A673 (cell line): ENCODE data around the gene SLC25A13. TPM values are rescaled to one million over a fixed set of nuclear protein-coding genes. Genes with fewer than 3 reads are reported as not detected.
A peak's percentile ranks its signal among the peaks of the same experiment; 100 is the strongest.

ENCODE experiments used
- BruUV-seq: library from RNA; stranded (reverse); fragments of 400-500 nt; replicated peaks from 2 replicates; lab custom pipeline; 2021; lab: Mats Ljungman, UMichigan
- CTCF ChIA-PET: fragments of 300-600 bp; sonication (Branson Sonifier 250); formaldehyde crosslinking; loops from one replicate; lab custom pipeline; 2022; ENCODE audit warnings: antibody characterized with exemption; lab: Charles Lee
- POLR2A ChIA-PET: fragments of 300-600 bp; sonication (Branson Sonifier 250); formaldehyde crosslinking; loops from one replicate; lab custom pipeline; 2022; ENCODE audit warnings: antibody characterized with exemption; ENCODE audit not compliant: low non-redundant PET; lab: Charles Lee
- DNase-seq: peaks from one replicate; pipeline ENCODE4 v3.0.0-alpha.2; 2015; ENCODE audit warnings: low spot score
- H3K27ac ChIP-seq: fragments of 200-600 bp; sonication (generic); 2 replicates; pipeline ENCODE4 v1.5.1; 2016; ENCODE audit warnings: mixed run types, low read depth, mild to moderate bottlenecking, mixed read lengths, antibody characterized with exemption, low read length; ENCODE audit not compliant: poor library complexity, severe bottlenecking
- H3K27me3 ChIP-seq: fragments of 200-600 bp; sonication (generic); replicated peaks from 2 replicates; pipeline ENCODE4 v1.6.1; 2017; ENCODE audit warnings: mixed run types, low read depth, mild to moderate bottlenecking, mixed read lengths, antibody characterized with exemption, low read length; ENCODE audit not compliant: insufficient read depth, poor library complexity
- H3K36me3 ChIP-seq: fragments of 200-600 bp; sonication (generic); 2 replicates; pipeline ENCODE4 v1.6.1; 2016; ENCODE audit warnings: mixed run types, mild to moderate bottlenecking, mixed read lengths, antibody characterized with exemption, low read length; ENCODE audit not compliant: insufficient read depth, poor library complexity, severe bottlenecking
- H3K4me1 ChIP-seq: fragments of 200-600 bp; sonication (generic); 2 replicates; pipeline ENCODE4 v1.6.1; 2017; ENCODE audit warnings: mixed run types, mild to moderate bottlenecking, mixed read lengths, antibody characterized with exemption, low read length; ENCODE audit not compliant: insufficient read depth, poor library complexity, severe bottlenecking
- H3K4me3 ChIP-seq: fragments of 200-600 bp; sonication (generic); 2 replicates; pipeline ENCODE4 v1.5.1; 2016; ENCODE audit warnings: low read depth, mixed run types, mild to moderate bottlenecking, mixed read lengths, low read length; ENCODE audit not compliant: poor library complexity, severe bottlenecking
- H3K9me3 ChIP-seq: fragments of 200-600 bp; sonication (generic); 2 replicates; pipeline ENCODE4 v1.6.1; 2016; ENCODE audit warnings: mixed run types, low read depth, mild to moderate bottlenecking, mixed read lengths, antibody characterized with exemption, low read length; ENCODE audit not compliant: poor library complexity, severe bottlenecking
- CTCF ChIP-seq: fragments of 300-800, 200-600 bp; sonication (generic); conservative IDR thresholded peaks from 2 replicates; pipeline ENCODE4 v1.5.1; 2017; ENCODE audit warnings: low read depth, mild to moderate bottlenecking, antibody characterized with exemption, low read length, moderate library complexity, mixed read lengths
- EZH2 ChIP-seq: fragments of 200-600 bp; sonication (generic); IDR thresholded peaks from 2 replicates; pipeline ENCODE4 v1.6.1; 2017; ENCODE audit warnings: borderline replicate concordance, low read depth, mild to moderate bottlenecking, mixed read lengths, antibody characterized with exemption, low read length; ENCODE audit not compliant: poor library complexity, severe bottlenecking
- intact Hi-C: fragments of 100-400 bp; cut with micrococcal nuclease; formaldehyde crosslinking; loops from one replicate; pipeline ENCODE4 v1.10.0; 2022; ENCODE audit not compliant: unreplicated experiment
- total RNA-seq: library from RNA; stranded (reverse); gene quantifications from 2 replicates; pipeline ENCODE4 v1.2.3, GENCODE V29; 2021

SLC25A13 gene
- total RNA-seq, 1 experiment from 2014 or later = 22.7 TPM

- H3K4me1 ChIP-seq = peaks cover 19% of the 10 kb centered on the region
- no peaks in the 10 kb centered on the region for H3K9me3 ChIP-seq
- H3K27ac ChIP-seq = peak overlapping the region; percentile 50
- H3K4me3 ChIP-seq = no peak overlapping the region
- ChIA-PET POLR2A (no interaction called here), CTCF (no interaction called here)
- TF ChIP-seq CTCF = no peak
- no peak for TF ChIP-seq EZH2
- DNase-seq = no peak
- BruUV-seq = no TSS peak
- no peaks in the 10 kb centered on the region for H3K36me3 ChIP-seq
- intact Hi-C loops = no loop called here
- H3K27me3 ChIP-seq = no peaks in the 10 kb centered on the region
Measured at GRCh38 chr7:96313940-96314339, 8.0 kb downstream of the SLC25A13 start.

GRCh38 chr7:96312502-96312901 is 9.4 kb downstream of the SLC25A13 start:
- no peaks in the 10 kb centered on the region for H3K36me3 ChIP-seq
- no peaks in the 10 kb centered on the region for H3K9me3 ChIP-seq
- POLR2A ChIA-PET = no interaction called here
- BruUV-seq = no TSS peak
- no peak for DNase-seq
- no peak overlapping the region for H3K4me3 ChIP-seq
- CTCF ChIA-PET = no interaction called here
- no peak for TF ChIP-seq CTCF
- TF ChIP-seq EZH2 = no peak
- peaks cover 19% of the 10 kb centered on the region for H3K4me1 ChIP-seq
- H3K27me3 ChIP-seq = no peaks in the 10 kb centered on the region
- intact Hi-C loops = no loop called here
- no peak overlapping the region for H3K27ac ChIP-seq

- ChIA-PET CTCF (no interaction called here), POLR2A (no interaction called here)
- H3K27ac ChIP-seq = no peak overlapping the region
- TF ChIP-seq EZH2 (no peak), CTCF (no peak)
- H3K4me3 ChIP-seq = no peak overlapping the region
- H3K4me1 ChIP-seq = peaks cover 19% of the 10 kb centered on the region
- H3K9me3 ChIP-seq = no peaks in the 10 kb centered on the region
- no TSS peak for BruUV-seq
- no peak for DNase-seq
- no peaks in the 10 kb centered on the region for H3K36me3 ChIP-seq
- intact Hi-C loops = no loop called here
- H3K27me3 ChIP-seq = no peaks in the 10 kb centered on the region
Measured at GRCh38 chr7:96311967-96312366, 9.9 kb downstream of the SLC25A13 start.
